Activated naive CD4-positive, alpha-beta T cell treated with anti-CD3 and anti-CD28 coated beads for 36 hours (primary cell): ENCODE measurements around the gene ATXN2. TPM values are rescaled to one million over a fixed set of nuclear protein-coding genes. Genes with fewer than 3 reads are reported as not detected.

Source experiments
- CTCF ChIA-PET: fragments of 350-600 bp; sonication (Branson Sonifier 250); formaldehyde crosslinking; loops from one replicate; lab custom pipeline; 2021; ENCODE audit warnings: antibody characterized with exemption; lab: Charles Lee
- DNase-seq: peaks from one replicate; pipeline ENCODE4 v3.0.0-alpha.2; 2020
- H3K27ac Mint-ChIP-seq: one replicate; pipeline ENCODE4 v1.8.0; 2021; ENCODE audit warnings: mild to moderate bottlenecking, mixed read lengths
- H3K27me3 Mint-ChIP-seq: one replicate; pipeline ENCODE4 v1.8.0; 2021; ENCODE audit warnings: low read depth, mixed read lengths
- H3K36me3 Mint-ChIP-seq: one replicate; pipeline ENCODE4 v1.8.0; 2021; ENCODE audit warnings: low read depth, mixed read lengths
- H3K4me1 Mint-ChIP-seq: one replicate; pipeline ENCODE4 v1.8.0; 2021; ENCODE audit warnings: low read depth, mixed read lengths
- H3K4me3 Mint-ChIP-seq: one replicate; pipeline ENCODE4 v1.8.0; 2021; ENCODE audit warnings: mild to moderate bottlenecking, moderate library complexity, mixed read lengths
- H3K9me3 Mint-ChIP-seq: one replicate; pipeline ENCODE4 v1.8.0; 2021; ENCODE audit warnings: mixed read lengths
- intact Hi-C: fragments of 100-400 bp; cut with micrococcal nuclease; formaldehyde crosslinking; loops from one replicate; pipeline ENCODE4 v1.15.1; 2023
- total RNA-seq, 2 experiments: library from RNA; stranded (reverse); gene quantifications; one replicate each; pipeline ENCODE4 v1.2.3, GENCODE V29; 2021

Gene ATXN2
- total RNA-seq, 2 experiments from 2014 or later = 30.6 to 31.5 TPM

GRCh38 chr12:111414711-111415252 lies 184.3 kb downstream of the ATXN2 start:
- CTCF ChIA-PET = interaction anchor here (25.8 kb wide), 1 partner anchor 36 kb away, joined by 763 read pairs; no protein-coding TSS in a partner anchor
- H3K27me3 Mint-ChIP-seq = no peaks in the 10 kb centered on the region
- peaks cover 62% of the 10 kb centered on the region for H3K4me1 Mint-ChIP-seq
- DNase-seq = no peak
- H3K4me3 Mint-ChIP-seq = no peak overlapping the region
- intact Hi-C loops = no loop called here
- no peaks in the 10 kb centered on the region for H3K9me3 Mint-ChIP-seq
- peak overlapping the region; percentile 48 for H3K27ac Mint-ChIP-seq
- peaks cover 6% of the 10 kb centered on the region for H3K36me3 Mint-ChIP-seq

GRCh38 chr12:111413442-111414086 lies 185.6 kb downstream of the ATXN2 start:
- CTCF ChIA-PET = interaction anchor here (0.5 to 25.8 kb wide), 7 partner anchors 8 to 401 kb away, joined by 3 to 763 read pairs (median 5); no protein-coding TSS in a partner anchor
- DNase-seq = no peak
- Mint-ChIP-seq H3K27ac (peak overlapping the region; percentile 36), H3K4me3 (no peak overlapping the region), H3K9me3 (no peaks in the 10 kb centered on the region), H3K36me3 (peaks cover 6% of the 10 kb centered on the region), H3K4me1 (peaks cover 72% of the 10 kb centered on the region), H3K27me3 (no peaks in the 10 kb centered on the region)
- intact Hi-C loops = no loop called here

GRCh38 chr12:111412830-111413441 lies 186.2 kb downstream of the ATXN2 start:
- intact Hi-C loops = no loop called here
- no peaks in the 10 kb centered on the region for H3K27me3 Mint-ChIP-seq
- no peak for DNase-seq
- peaks cover 6% of the 10 kb centered on the region for H3K36me3 Mint-ChIP-seq
- H3K27ac Mint-ChIP-seq = peak overlapping the region; percentile 36
- no peak overlapping the region for H3K4me3 Mint-ChIP-seq
- peaks cover 79% of the 10 kb centered on the region for H3K4me1 Mint-ChIP-seq
- H3K9me3 Mint-ChIP-seq = no peaks in the 10 kb centered on the region
- CTCF ChIA-PET = interaction anchor here (0.5 to 25.8 kb wide), 11 partner anchors 9 to 402 kb away, joined by 3 to 763 read pairs (median 4); no protein-coding TSS in a partner anchor

- Mint-ChIP-seq H3K36me3 (peaks cover 8% of the 10 kb centered on the region), H3K27ac (peak overlapping the region; percentile 67), H3K9me3 (no peaks in the 10 kb centered on the region), H3K4me3 (no peak overlapping the region), H3K4me1 (peaks cover 83% of the 10 kb centered on the region), H3K27me3 (no peaks in the 10 kb centered on the region)
- intact Hi-C loops = no loop called here
- CTCF ChIA-PET = interaction anchor here (0.5 to 25.8 kb wide), 11 partner anchors 8 to 209 kb away, joined by 3 to 763 read pairs (median 4); no protein-coding TSS in a partner anchor
- DNase-seq = no peak
Observed at GRCh38 chr12:111412007-111412829, 186.9 kb downstream of the ATXN2 start.

GRCh38 chr12:111411185-111411764 lies 187.8 kb downstream of the ATXN2 start:
- peaks cover 78% of the 10 kb centered on the region for H3K4me1 Mint-ChIP-seq
- H3K9me3 Mint-ChIP-seq = no peaks in the 10 kb centered on the region
- no peak overlapping the region for H3K4me3 Mint-ChIP-seq
- DNase-seq = peak; percentile 38
- H3K27ac Mint-ChIP-seq = peak overlapping the region; percentile 75
- peaks cover 10% of the 10 kb centered on the region for H3K36me3 Mint-ChIP-seq
- H3K27me3 Mint-ChIP-seq = no peaks in the 10 kb centered on the region
- intact Hi-C loops = no loop called here
- CTCF ChIA-PET = interaction anchor here (0.7 to 25.8 kb wide), 8 partner anchors 7 to 40 kb away, joined by 3 to 763 read pairs (median 8); no protein-coding TSS in a partner anchor

GRCh38 chr12:111410431-111411184 lies 188.5 kb downstream of the ATXN2 start:
- intact Hi-C loops = no loop called here
- Mint-ChIP-seq H3K4me1 (peaks cover 77% of the 10 kb centered on the region), H3K9me3 (no peaks in the 10 kb centered on the region), H3K4me3 (no peak overlapping the region), H3K36me3 (peaks cover 10% of the 10 kb centered on the region), H3K27me3 (no peaks in the 10 kb centered on the region), H3K27ac (peak overlapping the region; percentile 75)
- DNase-seq = no peak
- CTCF ChIA-PET = interaction anchor here (0.6 to 25.8 kb wide), 5 partner anchors 10 to 40 kb away, joined by 5 to 763 read pairs (median 10); no protein-coding TSS in a partner anchor

GRCh38 chr12:111409780-111410430 lies 189.2 kb downstream of the ATXN2 start:
- Mint-ChIP-seq H3K4me1 (peaks cover 74% of the 10 kb centered on the region), H3K4me3 (peak overlapping the region; percentile 61), H3K27me3 (no peaks in the 10 kb centered on the region), H3K36me3 (peaks cover 10% of the 10 kb centered on the region), H3K9me3 (no peaks in the 10 kb centered on the region), H3K27ac (peak overlapping the region; percentile 76)
- peak; percentile 65 for DNase-seq
- CTCF ChIA-PET = interaction anchor here (0.6 to 25.8 kb wide), 6 partner anchors 11 to 41 kb away, joined by 3 to 763 read pairs (median 12); no protein-coding TSS in a partner anchor
- intact Hi-C loops = loop anchor here (5.0 to 10.0 kb wide), 4 partner anchors 137 to 995 kb away; partner anchors contain the start of genes PPP1CC and RPL6

- Mint-ChIP-seq H3K4me3 (peak overlapping the region; percentile 61), H3K27ac (peak overlapping the region; percentile 76), H3K4me1 (peaks cover 74% of the 10 kb centered on the region), H3K27me3 (no peaks in the 10 kb centered on the region), H3K9me3 (no peaks in the 10 kb centered on the region), H3K36me3 (peaks cover 9% of the 10 kb centered on the region)
- CTCF ChIA-PET = interaction anchor here (1.2 to 25.8 kb wide), 4 partner anchors 11 to 42 kb away, joined by 3 to 763 read pairs (median 12); no protein-coding TSS in a partner anchor
- DNase-seq = peak; percentile 39
- intact Hi-C loops = loop anchor here (5.0 to 10.0 kb wide), 4 partner anchors 138 to 995 kb away; partner anchors contain the start of genes PPP1CC and RPL6
Observed at GRCh38 chr12:111409403-111409779, 189.7 kb downstream of the ATXN2 start.

GRCh38 chr12:111408686-111409402 lies 190.3 kb downstream of the ATXN2 start:
- no peaks in the 10 kb centered on the region for H3K9me3 Mint-ChIP-seq
- H3K27ac Mint-ChIP-seq = peak overlapping the region; percentile 76
- H3K4me1 Mint-ChIP-seq = peaks cover 74% of the 10 kb centered on the region
- CTCF ChIA-PET = interaction anchor here (1.2 to 25.8 kb wide), 5 partner anchors 10 to 42 kb away, joined by 3 to 763 read pairs (median 5); no protein-coding TSS in a partner anchor
- peaks cover 9% of the 10 kb centered on the region for H3K36me3 Mint-ChIP-seq
- H3K4me3 Mint-ChIP-seq = peak overlapping the region; percentile 61
- H3K27me3 Mint-ChIP-seq = no peaks in the 10 kb centered on the region
- intact Hi-C loops = loop anchor here (5.0 to 10.0 kb wide), 4 partner anchors 138 to 996 kb away; partner anchors contain the start of genes PPP1CC and RPL6
- DNase-seq = no peak

GRCh38 chr12:111408116-111408440 lies 191.0 kb downstream of the ATXN2 start:
- peak overlapping the region; percentile 78 for H3K4me3 Mint-ChIP-seq
- H3K9me3 Mint-ChIP-seq = no peaks in the 10 kb centered on the region
- H3K36me3 Mint-ChIP-seq = peaks cover 4% of the 10 kb centered on the region
- peaks cover 74% of the 10 kb centered on the region for H3K4me1 Mint-ChIP-seq
- H3K27ac Mint-ChIP-seq = peak overlapping the region; percentile 76
- no peaks in the 10 kb centered on the region for H3K27me3 Mint-ChIP-seq
- CTCF ChIA-PET = interaction anchor here (0.9 to 25.8 kb wide), 5 partner anchors 10 to 43 kb away, joined by 4 to 763 read pairs (median 5); no protein-coding TSS in a partner anchor
- intact Hi-C loops = loop anchor here (5.0 to 10.0 kb wide), 4 partner anchors 139 to 997 kb away; partner anchors contain the start of genes PPP1CC and RPL6
- no peak for DNase-seq
